Measurements from ENCODE around the gene SMYD1. TPM values are rescaled to one million over a fixed set of nuclear protein-coding genes. Genes with fewer than 3 reads are reported as not detected.

SMYD1 gene
- total RNA-seq, 1 experiment from 2014 or later, result not detected

DNA sequence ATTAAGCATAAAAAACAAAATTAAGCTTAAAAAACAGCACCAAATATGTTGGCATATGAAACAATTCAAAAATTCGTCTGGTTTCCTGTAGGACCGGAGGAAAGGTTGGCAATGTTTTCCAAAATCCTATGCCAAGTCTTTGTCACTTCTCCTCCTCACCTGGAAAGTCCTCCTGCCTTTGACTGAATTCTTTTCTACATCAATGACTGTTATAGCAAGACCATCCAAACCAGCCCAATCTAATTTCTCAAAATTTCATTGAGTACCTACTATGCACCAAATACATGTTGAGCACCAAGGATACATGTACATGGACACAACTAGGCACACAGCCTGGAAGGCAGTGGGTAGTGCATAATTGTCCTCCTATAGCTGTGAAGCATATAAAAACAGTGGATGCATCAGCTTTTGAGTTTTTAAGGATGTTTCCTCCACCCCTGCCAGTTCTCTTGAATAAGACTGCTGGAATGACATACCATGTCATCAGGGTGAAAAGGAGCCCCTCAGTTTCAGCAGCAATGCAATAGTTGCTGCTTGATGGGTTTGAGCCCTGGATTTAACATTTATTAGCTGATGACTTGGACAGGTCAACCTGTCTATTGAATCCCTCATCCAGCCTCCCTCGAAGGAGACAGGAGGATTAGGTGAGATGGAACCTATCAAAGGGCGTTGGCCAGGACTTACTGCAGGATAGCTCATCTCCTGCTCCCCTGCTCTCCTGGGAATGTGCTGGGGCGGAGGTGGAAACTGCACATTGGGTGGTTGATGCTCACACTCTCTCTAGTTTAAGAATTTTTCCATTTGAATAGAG, 55.7 kb downstream of the SMYD1 start:
- intact Hi-C loops (cut with micrococcal nuclease; ENCODE audit: unreplicated experiment), result no loop called here
- no peaks in the 10 kb centered on the region for H3K4me1 Mint-ChIP-seq (ENCODE audit: low read depth, unreplicated experiment)
- no peaks in the 10 kb centered on the region for H3K9me3 Mint-ChIP-seq (ENCODE audit: low read depth, unreplicated experiment)
- TF ChIP-seq, protein P1, sequence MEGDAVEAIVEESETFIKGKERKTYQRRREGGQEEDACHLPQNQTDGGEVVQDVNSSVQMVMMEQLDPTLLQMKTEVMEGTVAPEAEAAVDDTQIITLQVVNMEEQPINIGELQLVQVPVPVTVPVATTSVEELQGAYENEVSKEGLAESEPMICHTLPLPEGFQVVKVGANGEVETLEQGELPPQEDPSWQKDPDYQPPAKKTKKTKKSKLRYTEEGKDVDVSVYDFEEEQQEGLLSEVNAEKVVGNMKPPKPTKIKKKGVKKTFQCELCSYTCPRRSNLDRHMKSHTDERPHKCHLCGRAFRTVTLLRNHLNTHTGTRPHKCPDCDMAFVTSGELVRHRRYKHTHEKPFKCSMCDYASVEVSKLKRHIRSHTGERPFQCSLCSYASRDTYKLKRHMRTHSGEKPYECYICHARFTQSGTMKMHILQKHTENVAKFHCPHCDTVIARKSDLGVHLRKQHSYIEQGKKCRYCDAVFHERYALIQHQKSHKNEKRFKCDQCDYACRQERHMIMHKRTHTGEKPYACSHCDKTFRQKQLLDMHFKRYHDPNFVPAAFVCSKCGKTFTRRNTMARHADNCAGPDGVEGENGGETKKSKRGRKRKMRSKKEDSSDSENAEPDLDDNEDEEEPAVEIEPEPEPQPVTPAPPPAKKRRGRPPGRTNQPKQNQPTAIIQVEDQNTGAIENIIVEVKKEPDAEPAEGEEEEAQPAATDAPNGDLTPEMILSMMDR (IDR thresholded peaks at IDR 0.05; ENCODE audit: unreplicated experiment), result no peak
- no peak for DNase-seq
- no peak overlapping the region for H3K27ac Mint-ChIP-seq (ENCODE audit: unreplicated experiment)
- peaks cover 73% of the 10 kb centered on the region for H3K27me3 Mint-ChIP-seq (ENCODE audit: unreplicated experiment)
- CTCF ChIA-PET, result no interaction called here
- no TSS peak for BruUV-seq (replicated peaks)
- no peak overlapping the region for H3K4me3 Mint-ChIP-seq (ENCODE audit: low read depth, unreplicated experiment)
- H3K36me3 Mint-ChIP-seq (ENCODE audit: insufficient read depth, unreplicated experiment), result no peaks in the 10 kb centered on the region

DNA sequence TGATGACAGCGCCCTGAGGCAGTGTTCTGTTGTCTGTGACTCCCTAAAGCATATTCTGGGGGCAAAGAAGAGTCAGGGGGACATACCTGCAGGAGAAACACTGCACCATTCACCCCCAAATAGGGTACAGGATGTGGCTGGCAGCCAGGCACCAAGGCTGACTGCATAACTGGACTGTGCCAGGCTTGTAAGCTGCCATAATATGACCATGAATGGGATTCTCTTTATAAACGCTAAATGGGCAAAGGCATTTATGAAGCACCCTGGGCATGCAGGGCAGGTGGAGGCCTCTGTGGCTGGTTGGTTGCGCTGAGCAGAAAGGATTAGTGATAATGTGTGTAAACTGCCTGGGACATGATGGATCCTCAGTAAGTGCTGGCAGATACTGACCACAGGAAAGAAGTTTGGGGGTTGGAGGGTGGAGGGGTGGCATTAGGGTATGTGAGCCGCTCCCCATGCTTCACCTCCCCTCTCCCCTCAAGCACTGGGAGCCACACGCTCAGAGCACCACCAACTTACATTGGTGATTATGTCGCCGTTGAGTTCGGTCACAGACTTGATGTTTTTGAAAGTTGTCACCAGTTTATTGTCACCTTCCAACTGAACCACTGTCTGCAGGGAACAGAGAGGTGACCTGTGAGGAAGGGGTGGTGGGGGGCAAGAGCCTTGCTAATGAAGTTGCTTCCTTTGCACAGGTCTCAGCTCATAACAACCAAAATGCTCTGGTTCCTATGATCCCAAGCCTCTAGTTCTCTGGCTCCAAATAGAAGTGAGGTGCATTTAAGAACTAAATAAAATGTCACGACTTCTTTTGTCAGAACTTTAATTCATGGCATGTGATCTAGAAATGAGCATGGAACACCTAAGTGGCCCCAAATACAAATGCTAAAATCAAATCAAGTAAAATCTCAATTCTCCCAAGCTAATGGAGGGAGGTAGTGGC, 56.6 kb downstream of the SMYD1 start:
- H3K4me1 Mint-ChIP-seq (ENCODE audit: low read depth, unreplicated experiment), result no peaks in the 10 kb centered on the region
- peaks cover 73% of the 10 kb centered on the region for H3K27me3 Mint-ChIP-seq (ENCODE audit: unreplicated experiment)
- TF ChIP-seq, protein P1 (IDR thresholded peaks at IDR 0.05; ENCODE audit: unreplicated experiment), result no peak
- BruUV-seq (replicated peaks), result no TSS peak
- no peaks in the 10 kb centered on the region for H3K36me3 Mint-ChIP-seq (ENCODE audit: insufficient read depth, unreplicated experiment)
- no peak for DNase-seq
- CTCF ChIA-PET, result no interaction called here
- no peak overlapping the region for H3K4me3 Mint-ChIP-seq (ENCODE audit: low read depth, unreplicated experiment)
- intact Hi-C loops (cut with micrococcal nuclease; ENCODE audit: unreplicated experiment), result no loop called here
- H3K9me3 Mint-ChIP-seq (ENCODE audit: low read depth, unreplicated experiment), result no peaks in the 10 kb centered on the region
- no peak overlapping the region for H3K27ac Mint-ChIP-seq (ENCODE audit: unreplicated experiment)

DNA sequence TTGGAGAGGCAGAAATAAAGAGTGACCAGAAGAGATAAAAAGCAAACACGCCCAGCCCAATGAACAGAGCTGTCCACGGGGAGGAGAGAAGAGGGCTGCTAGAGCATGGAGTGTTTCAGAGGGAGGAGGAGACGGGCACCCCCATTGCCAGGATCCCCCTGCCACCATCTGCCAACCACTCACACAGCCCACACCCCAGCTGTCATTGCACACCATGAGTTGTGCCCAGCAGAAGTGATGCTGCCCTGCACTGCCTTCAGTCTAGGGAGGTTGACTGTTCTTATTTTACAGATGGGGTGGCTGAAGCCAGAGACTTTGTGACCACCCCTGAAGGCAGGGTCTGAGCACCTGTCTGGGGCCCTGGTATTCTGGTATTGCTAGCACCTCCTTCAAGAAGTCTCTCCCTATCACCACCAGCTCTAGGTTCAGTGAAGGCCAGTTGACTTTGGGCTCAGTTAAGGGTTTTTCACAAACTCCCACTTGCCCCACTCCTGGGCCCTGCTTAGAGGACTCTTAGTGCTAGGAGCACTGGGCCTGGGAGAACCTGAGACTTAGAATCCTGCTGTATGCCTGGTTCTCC, 57.8 kb downstream of the SMYD1 start:
- TF ChIP-seq, protein P1 (IDR thresholded peaks at IDR 0.05; ENCODE audit: unreplicated experiment), result no peak
- no TSS peak for BruUV-seq (replicated peaks)
- Mint-ChIP-seq H3K27me3 (ENCODE audit: unreplicated experiment) (peaks cover 78% of the 10 kb centered on the region), H3K36me3 (ENCODE audit: insufficient read depth, unreplicated experiment) (no peaks in the 10 kb centered on the region), H3K27ac (ENCODE audit: unreplicated experiment) (no peak overlapping the region), H3K4me1 (ENCODE audit: low read depth, unreplicated experiment) (no peaks in the 10 kb centered on the region), H3K9me3 (ENCODE audit: low read depth, unreplicated experiment) (no peaks in the 10 kb centered on the region), H3K4me3 (ENCODE audit: low read depth, unreplicated experiment) (no peak overlapping the region)
- DNase-seq, result no peak
- CTCF ChIA-PET, result no interaction called here
- intact Hi-C loops (cut with micrococcal nuclease; ENCODE audit: unreplicated experiment), result no loop called here

DNA sequence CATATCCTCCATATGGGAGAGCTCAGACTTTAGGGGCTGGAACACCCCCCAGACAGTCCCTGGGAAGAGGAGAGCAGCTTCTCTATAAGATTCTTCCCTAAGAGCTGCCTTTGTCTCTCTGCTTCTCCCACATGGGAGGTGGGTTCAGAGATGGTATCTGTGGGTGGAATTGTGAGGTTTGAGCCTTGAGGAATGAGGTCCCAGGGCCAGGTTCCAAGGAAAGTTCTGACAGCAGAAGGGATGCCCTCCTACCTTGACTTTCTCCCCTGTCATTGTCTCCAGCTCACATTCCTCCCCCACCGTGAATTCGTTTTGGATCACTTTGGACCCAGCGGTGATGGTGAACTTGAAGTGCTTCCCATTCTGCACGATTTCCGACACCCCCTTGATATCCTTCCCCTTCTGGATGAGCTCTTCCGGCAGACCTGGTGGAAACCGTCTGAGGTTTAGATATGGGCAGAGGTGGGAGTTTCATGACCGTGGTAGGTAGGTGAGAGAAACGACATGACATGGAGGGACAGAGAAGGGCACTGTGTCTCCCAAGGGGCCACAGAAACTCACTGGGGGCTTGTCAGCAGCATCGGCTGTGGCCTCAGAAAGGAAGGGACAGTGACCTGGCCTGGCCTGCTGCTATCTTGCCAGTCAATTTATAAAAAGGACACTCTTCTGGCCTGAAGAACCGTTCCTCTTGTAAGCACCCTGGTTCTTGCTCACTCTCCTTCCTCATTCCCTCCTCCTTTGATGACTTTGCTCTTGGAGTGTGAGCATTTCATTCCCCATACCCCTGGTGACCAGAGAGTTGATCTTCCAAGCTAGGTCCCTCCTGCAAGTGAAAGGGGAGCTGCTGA, 58.5 kb downstream of the SMYD1 start:
- no TSS peak for BruUV-seq (replicated peaks)
- CTCF ChIA-PET, result no interaction called here
- intact Hi-C loops (cut with micrococcal nuclease; ENCODE audit: unreplicated experiment), result no loop called here
- H3K27me3 Mint-ChIP-seq (ENCODE audit: unreplicated experiment), result peaks cover 75% of the 10 kb centered on the region
- no peak overlapping the region for H3K4me3 Mint-ChIP-seq (ENCODE audit: low read depth, unreplicated experiment)
- no peak for DNase-seq
- TF ChIP-seq, protein P1 (IDR thresholded peaks at IDR 0.05; ENCODE audit: unreplicated experiment), result no peak
- no peaks in the 10 kb centered on the region for H3K4me1 Mint-ChIP-seq (ENCODE audit: low read depth, unreplicated experiment)
- no peak overlapping the region for H3K27ac Mint-ChIP-seq (ENCODE audit: unreplicated experiment)
- no peaks in the 10 kb centered on the region for H3K9me3 Mint-ChIP-seq (ENCODE audit: low read depth, unreplicated experiment)
- H3K36me3 Mint-ChIP-seq (ENCODE audit: insufficient read depth, unreplicated experiment), result no peaks in the 10 kb centered on the region
